ENCODE measurements around the gene PITPNM3.

PITPNM3 gene

DNA sequence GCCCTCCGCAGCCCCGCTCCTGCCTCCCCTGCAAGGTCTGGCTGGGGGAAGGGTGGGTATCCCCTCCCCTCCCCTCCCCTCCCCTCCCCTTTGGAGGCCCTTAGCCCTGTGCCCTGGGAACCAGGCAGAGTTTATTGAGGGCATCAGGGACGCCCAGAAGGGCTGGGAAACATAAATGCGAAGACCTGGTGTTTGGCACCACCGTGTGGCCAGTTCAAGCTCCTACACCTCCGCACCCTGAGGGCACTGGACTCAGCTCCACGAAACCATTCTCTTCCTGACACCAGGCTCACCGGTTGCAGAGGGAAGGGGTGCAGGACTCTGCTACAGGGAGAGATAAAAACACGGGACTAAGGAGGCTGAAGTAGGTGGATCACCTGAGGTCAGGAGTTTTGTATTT is 120.4 kb downstream of the PITPNM3 start:
- peak; percentile 56 for DNase-seq

DNA sequence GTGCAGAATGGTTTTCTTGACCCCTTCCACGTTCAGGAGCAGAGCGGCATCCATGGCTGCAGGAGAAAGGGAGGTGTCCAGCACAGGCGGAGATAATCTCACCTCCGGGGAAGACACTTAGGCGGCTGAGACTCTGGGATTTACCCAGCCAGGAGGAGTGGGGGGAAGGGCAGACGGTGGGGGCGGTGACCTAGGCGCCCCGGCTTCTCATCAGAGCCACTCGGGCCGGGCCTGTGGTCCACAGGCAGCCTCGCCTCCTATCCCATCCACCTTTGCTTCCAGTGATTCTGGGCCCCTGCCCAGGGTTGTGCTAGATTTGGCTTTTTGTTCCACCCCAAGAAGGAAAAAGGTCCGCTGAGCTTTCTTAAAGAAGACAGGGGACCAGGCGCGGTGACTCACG is 121.3 kb downstream of the PITPNM3 start, which contains the start of gene AIPL1:
AIPL1 (minus strand) TSS at position 71 of the 400 bp plus-strand sequence; CDS start at position 54, 17 bp downstream.
- DNase-seq: no peak

DNA sequence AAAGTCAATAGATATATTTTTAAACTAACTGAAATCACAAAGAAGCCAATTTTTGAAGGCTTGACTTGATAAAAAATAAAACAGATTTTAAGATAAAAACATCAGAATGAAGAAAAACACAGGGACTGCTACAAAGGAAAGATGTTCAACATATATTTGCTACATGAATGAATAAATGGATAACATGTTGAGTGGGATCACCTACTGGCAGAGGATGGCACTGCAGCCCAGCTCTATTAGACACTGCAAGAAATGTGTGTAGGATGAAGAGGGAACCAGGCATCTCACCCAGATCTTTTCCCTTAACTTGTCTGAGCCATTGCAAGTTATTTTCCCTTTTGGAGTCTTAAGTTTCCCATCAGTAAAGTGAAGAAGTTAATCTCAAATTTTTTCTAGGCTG is 125.6 kb downstream of the PITPNM3 start:
- no peak for DNase-seq

DNA sequence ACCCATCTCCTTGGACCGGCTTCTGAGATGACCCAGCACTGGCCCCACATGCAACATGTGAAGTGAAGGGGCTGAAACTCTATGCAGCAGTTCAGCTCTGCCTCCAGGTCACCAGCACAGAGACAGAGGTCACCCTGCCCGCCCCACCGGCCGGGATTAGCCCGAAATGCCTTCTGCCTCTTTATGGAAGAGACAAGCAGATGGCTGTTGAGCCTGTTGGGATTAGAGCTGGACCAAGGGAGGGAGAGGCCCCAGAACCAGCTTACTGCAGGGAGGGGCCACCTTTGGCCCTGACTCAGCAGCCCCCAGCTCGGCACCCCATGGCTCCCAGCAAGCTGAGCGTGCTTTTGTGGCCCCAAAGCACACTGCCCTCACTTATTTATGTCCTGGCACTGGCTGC is 127.1 kb downstream of the PITPNM3 start:
- DNase-seq: no peak

DNA sequence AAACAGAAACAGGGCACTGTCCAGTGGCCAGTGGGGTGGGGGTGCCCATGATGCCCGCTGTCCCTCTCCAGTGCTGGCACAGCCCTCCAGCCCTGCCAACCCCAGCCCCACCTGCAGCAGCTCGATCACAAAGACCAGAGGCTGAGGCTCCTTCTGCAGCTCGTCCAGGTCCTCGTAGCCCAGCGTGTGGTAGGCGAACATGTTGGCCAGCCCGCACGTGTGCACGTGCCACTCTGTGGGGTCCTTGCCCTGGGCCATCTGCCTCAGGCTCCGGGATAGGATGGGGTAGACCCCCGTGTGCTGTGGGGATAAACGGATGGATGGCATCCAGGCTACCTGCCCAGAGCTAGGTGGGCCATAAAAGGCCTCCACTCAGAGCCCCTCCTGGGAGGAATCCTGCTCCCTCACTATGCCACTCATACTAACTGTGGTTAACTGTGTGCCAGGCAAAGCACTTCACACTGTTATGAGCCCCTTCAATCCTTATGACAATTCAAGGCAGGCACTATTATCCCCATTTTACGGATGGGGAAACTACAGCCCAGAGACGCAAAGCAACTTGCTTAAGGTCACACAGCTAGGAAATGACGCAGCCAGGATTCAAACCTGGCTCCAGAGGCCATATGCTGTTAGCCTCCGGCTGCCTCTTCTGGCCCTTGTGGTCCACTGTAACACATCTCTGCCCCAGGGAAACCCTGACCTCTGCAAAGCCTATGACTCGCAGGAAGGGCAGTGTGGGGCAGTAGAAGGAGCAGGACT is 128.0 kb downstream of the PITPNM3 start:
- DNase-seq: no peak

DNA sequence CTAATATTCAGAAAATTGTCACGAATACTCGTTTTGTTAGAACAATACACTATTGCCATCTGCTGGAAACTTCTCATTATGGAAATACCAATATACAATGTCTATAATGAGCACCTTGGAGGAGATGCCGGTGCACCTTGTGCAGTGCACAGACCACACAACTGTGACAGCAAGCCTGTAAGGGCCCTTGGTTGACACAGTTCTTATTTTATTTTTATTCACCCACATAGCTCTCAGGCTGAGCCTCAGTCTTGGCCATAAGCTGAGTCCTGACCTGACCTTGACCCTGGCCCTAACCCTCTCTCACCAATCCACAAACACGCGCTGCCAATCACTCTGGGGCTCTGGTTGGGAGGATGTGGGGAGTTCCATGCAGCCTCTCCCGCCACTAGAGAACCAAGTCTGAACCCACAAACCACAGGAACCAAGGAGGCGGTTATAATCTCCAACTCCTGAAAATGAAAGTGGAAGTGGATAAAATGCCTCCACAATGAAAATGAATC is 129.0 kb downstream of the PITPNM3 start:
- DNase-seq: peak; percentile 46

DNA sequence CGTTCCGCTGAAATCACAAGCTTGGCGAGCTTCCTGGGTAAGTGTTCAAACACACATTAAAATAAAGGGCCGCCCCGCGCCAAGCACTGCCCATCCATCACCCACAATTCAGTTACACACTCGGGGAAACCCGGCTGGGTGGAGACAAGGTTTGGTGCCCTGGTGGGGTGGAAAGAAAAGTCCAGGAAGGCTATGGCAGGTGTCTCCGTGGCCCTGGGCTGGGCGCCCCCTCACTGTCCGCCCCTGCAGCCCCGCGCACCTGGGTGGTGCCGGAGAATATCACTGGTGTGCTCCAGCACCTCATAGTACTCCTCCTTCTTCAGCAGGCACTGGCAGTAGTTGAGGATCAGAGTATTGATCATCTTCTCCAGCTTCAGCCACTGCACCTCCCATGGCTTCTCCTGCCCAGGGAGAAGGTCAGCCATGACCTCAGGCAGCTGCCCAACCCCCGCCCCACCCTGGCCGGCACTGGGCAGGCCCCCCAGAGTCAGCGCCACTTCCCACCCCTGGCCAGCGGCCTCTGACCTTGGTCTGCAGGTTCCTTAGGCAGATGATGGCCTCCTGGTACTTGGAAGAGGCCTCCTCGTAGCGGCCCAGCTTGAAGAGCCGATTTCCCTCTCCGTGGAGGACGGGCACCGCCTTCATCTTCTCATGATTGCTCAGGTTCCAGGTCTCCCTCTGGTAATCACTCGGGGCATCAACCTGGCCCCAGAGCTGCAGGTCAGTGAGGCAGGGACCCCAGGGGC is 129.8 kb downstream of the PITPNM3 start:
- no peak for DNase-seq

DNA sequence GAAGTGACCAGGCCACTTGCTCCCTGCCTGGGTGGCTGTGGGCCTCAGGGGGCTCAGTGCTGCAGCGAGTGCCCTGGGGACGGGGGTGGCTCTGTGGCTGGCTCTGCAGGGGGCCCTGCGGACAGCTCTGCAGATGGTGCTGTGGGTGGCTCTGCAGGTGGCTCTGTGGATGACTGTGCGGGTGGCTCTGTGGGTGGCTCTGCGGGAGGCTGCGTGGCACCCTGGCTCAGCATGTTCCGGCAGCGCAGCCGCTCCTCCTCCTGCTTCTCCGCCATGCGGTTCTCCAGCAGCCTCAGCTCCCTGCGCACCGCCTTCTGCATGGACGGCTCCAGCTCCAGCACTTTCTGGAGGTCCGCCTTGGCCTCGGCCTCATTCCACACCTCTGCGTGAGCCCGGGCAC is 130.9 kb downstream of the PITPNM3 start:
- DNase-seq: no peak

DNA sequence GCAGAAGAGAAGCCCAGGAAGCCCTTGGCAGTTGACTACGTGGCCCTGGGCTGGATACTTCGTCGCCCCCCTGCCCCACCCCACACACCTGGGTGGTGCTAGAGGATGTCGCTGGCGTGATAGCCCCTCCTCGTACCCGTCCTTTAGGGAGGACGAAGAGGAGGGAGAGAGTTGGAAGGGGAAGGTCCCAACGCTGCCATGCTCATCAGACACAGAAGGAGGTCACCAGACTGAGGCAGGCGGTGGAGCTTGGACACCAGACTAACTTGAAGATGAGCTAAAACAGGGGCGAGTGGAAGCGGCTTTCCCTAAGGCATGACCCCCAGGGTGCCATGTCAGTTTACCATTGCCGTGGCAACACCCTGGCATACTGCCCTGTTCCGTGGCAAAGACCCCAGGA is 132.4 kb downstream of the PITPNM3 start:
- DNase-seq: no peak

DNA sequence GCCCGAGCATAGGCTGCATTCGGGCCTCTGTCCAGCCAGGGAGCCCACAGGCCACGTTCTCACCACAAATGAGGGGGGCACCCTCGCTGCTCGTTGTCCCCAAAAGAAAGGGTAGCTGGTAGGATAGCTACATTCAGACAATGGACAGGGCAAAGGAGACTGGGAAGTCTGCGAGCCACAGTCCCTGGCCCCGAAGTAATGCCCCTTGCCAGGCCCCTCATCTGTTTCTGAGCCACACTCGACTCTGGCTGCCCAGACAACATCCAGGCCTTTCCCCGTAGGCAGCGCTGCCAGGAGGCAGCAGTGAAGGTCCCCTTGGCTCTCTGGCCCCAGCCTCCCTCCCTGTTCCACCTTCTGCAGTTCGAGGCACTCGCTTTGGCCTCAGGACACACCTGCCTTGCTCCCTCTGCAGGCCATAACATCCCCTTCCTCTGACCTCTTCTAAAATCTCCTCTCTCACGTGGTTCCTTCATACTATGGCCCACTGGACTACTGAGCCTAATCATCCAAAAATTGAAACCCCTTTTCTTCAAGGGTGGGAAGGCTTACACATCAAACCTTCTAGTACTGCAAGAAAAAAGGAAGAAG is 133.6 kb downstream of the PITPNM3 start:
- no peak for DNase-seq

DNA sequence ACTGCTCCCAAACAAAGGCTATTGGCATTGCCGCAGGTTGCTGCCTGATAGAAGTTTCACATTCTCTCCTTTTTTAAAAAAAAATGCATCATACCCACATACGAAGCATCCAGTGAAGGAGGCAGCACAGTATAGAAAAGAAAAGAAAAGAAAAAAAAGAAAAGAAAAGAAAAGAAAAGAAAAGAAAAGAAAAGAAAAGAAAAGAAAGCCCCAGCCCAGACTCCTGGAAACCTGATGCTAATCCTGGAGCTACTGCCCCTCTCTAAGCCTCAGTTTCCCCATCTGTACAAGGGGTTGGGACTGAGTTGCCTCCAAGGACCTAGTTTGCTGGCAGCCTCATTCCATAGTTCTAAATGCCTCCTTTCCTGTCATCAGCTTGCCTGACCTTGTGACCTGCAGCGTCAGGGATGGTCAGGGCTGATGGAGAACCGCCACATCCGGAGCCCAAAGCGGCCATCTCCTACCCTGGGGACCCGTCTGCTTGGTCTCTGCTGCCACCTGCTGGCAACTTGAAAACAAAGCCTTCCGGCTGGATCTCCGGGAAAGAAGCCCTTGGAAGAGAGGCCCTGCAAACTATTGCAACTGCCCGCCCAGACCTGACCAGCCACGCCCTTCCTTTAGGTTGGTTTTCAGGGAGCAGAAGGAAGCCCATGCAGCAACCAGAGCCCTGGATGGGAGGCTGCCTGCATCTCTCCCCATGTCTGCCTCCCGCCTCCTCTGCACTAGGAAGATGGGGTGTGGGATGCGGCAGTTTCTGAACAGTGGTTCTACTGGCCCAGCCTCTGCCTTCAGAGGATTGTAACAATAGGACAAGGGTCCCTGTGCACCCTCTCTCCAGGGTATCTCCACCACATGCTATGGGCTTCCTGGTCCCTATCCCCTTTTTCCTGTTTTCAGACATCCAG is 134.4 kb downstream of the PITPNM3 start:
- peak; percentile 71 for DNase-seq

DNA sequence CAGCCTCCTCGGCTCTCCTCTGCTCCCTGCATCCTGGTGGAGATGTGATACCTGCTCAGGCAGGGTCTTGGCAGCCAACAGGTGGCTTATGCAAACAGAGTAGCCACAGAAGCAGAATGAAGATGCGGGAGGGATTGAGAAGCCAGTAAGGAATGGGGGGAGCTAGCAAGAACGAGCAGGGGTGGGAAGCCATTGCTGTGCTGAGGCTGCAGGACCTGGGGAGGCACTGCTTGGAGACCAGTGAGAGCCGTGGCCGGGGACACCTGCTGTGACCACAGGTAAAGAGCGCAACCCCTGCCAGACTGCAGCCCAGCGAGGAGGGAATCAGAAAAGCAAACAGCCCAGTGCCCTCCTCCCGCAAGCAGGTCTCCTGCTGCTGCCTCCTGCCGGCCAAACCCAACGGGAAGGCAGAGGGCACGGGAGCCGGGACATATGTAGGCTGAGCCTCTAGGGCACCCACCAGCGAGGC is 136.1 kb downstream of the PITPNM3 start:
- no peak for DNase-seq

DNA sequence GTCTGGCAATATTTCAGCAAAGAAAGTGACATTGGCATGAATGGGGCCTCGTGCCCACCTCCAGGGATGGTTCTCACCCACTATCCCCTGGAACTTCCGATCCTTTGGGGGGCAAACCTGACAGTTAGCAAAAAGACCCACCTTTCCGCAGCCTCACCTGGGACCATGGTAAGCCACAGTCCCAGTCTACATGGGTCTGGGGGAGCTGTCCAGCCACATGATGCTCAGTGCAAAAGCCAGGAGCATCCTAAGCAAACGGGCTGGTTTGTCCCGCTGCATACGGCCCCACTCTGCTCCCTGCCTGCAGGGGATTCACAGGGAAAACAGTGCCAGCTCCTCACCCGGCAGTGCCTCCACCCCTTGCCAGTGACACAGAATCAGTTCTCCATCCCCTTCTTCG is 140.7 kb downstream of the PITPNM3 start:
- no peak for DNase-seq

DNA sequence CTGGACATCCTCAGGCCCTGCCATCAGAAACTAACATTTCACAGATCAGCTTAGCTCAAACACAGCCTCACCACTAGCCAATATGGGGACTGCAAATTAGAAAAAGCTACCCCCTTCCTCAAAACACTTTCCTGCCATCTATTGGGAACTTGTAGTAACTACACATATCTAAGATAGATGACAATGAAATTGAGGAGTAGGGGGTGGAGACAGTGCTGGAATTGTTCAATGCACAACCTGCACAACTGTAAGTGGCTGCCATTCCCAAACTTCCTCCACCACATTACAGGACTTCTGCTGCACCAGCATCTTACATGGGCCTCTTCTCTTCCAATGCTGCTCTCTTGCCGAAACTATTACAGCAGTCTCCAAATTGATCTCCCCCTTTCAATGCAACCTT is 143.3 kb downstream of the PITPNM3 start:
- no peak for DNase-seq

DNA sequence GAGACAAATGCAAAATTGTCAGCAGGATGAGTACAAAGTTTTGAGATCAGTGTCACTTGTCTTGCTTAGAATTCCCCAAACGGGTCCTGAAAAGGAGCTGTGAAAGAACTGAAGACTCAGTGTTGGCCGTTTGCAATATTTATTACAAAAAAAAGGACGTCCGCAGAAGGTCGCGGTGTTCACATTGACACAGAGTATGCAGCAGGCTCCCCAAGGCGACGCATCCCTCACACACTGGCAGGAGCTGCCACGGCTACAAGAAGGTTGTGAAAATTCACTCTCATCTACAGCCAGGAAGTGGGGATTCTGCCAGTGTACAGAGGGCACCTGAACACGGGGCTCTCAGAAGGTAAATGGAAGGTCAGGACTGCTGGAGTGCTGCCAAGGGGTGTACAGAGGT is 147.6 kb downstream of the PITPNM3 start:
- DNase-seq: no peak

DNA sequence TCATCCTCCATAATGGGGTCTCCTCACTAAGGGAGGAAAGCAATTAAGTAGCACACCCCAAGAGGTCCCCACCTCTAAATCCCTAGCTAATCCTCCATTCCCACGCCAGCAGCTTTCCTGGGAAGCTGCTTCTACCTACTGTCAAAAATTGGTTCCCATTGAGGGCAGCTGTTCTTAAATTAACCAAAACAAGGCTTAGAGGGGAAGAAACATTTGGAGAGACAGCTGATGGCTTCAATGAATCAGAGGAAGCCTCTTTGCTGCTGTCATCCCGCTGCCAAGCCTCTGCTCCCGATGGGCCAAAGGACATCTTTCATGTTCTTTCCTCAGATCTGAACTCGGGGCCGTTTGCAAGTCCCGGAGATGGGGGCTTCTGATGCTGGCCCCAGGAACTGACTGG is 148.1 kb downstream of the PITPNM3 start:
- no peak for DNase-seq

DNA sequence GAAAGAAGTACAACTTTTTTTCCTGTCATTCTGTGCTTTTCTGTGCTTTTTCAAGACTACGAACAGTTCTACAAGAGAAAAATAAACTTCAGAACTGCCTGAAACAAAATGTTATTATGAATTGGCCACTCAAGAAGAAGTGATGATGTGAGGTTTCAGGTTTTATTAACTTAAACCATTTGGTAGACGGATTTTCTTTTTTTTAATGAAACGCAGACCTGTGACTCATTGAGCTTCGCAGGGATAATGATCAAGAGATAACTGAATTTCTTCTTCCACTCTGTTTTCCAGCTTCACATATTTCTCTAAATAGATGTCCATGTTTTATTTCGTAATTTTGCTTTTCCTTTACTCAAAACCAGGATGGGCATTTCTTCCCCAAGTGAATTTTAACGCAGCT is 154.1 kb downstream of the PITPNM3 start:
- DNase-seq: no peak
